HepG2 (cell line): Measurements from ENCODE around the gene CRK. TPM values are rescaled to one million over a fixed set of nuclear protein-coding genes. Genes with fewer than 3 reads are reported as not detected.

Experiments
- EP300 ChIP-seq, 3 experiments: sonication (generic) in 1 of 3; formaldehyde crosslinking in 1 of 3; IDR thresholded peaks; 2 replicates each; pipeline versions ENCODE4 v1.5.1 to v1.6.1; 2011 to 2020; ENCODE audit warnings: low read depth in 2 of 3, low read length in 2 of 3, borderline replicate concordance in 1 of 3, improper control_type of control experiment in 1 of 3, mild to moderate bottlenecking in 1 of 3, missing genetic modification reagents in 1 of 3, moderate library complexity in 1 of 3
- IKZF5 ChIP-seq: IDR thresholded peaks from 2 replicates; pipeline ENCODE4 v1.6.1; 2018; ENCODE audit warnings: missing genetic modification reagents, mild to moderate bottlenecking, missing compliant biosample characterization
- KIAA2018 ChIP-seq: sonication (generic); formaldehyde crosslinking; IDR thresholded peaks from 2 replicates; pipeline ENCODE4 v1.5.0; 2020; ENCODE audit warnings: mild to moderate bottlenecking, missing genetic modification reagents, borderline replicate concordance
- TFAP4 ChIP-seq: sonication (generic); IDR thresholded peaks from 2 replicates; pipeline ENCODE4 v1.6.1; 2016; ENCODE audit warnings: low read depth, borderline replicate concordance
- TFDP1 ChIP-seq: IDR thresholded peaks from 2 replicates; pipeline ENCODE4 v1.6.1; 2016; ENCODE audit warnings: missing compliant biosample characterization, missing genetic modification reagents, borderline replicate concordance
- TRAFD1 ChIP-seq: sonication (generic); formaldehyde crosslinking; IDR thresholded peaks from 2 replicates; pipeline ENCODE4 v1.5.1; 2020; ENCODE audit warnings: missing genetic modification reagents, mild to moderate bottlenecking, borderline replicate concordance
- ZNF678 ChIP-seq: sonication (generic); formaldehyde crosslinking; IDR thresholded peaks from 2 replicates; pipeline ENCODE4 v1.4.0; 2020; ENCODE audit warnings: mild to moderate bottlenecking, missing genetic modification reagents
- ZNF788 ChIP-seq: sonication (generic); formaldehyde crosslinking; IDR thresholded peaks from 2 replicates; pipeline ENCODE4 v1.5.0; 2020; ENCODE audit warnings: mild to moderate bottlenecking, missing genetic modification reagents, borderline replicate concordance
- ZNF891 ChIP-seq: sonication (generic); formaldehyde crosslinking; IDR thresholded peaks from 2 replicates; pipeline ENCODE4 v1.5.0; 2020; ENCODE audit warnings: mild to moderate bottlenecking, missing genetic modification reagents
- polyA plus RNA-seq, 8 experiments: library from polyadenylated mRNA; depleted of rRNA in 3 of 8; stranded (reverse) in 7 of 8; unstranded in 1 of 8; fragments of >200 nt; fragmentation: Illumina TruSeq in 4 of 8; extraction: Trizol in 4 of 8; gene quantifications; 2 replicates each; pipeline versions ENCODE4 v1.2.1 to v1.2.3, GENCODE V29; 2011 to 2016; ENCODE audit warnings: low read depth in 4 of 8, missing spikeins in 1 of 8, mixed read lengths in 1 of 8; ENCODE audit not compliant: insufficient read depth in 1 of 8
- total RNA-seq, 5 experiments: library from RNA; depleted of rRNA; stranded (reverse); fragments of >200 nt; fragmentation: Illumina TruSeq; extraction: Trizol; gene quantifications; 2 replicates each; pipeline ENCODE4 v1.2.3, GENCODE V29; 2016; ENCODE audit warnings: low read depth in 1 of 5

The CRK gene
- total and polyA plus RNA-seq, 2 of the 13 experiments (the other 11 are each of a cell fraction or from before 2014, with no cell fraction given) = 47.4 to 54.2 TPM

- TF ChIP-seq IKZF5 (CRISPR knock-in tag) (no peak), ZNF678 (CRISPR knock-in tag) (no peak), TFDP1 (peak; percentile 11; the same call in 1 of the 2 replicates), ZNF788 (CRISPR knock-in tag) (peak; percentile 61; the same call in 1 of the 2 replicates), KIAA2018 (CRISPR knock-in tag) (0 out of 2 replicates have a peak, but pooled peaks have one; percentile 12), TRAFD1 (CRISPR knock-in tag) (no peak), EP300 (IDR thresholded peaks at IDR 0.05; ENCODE audit: low read depth in 2 of 2, low read length in 2 of 2) (0 out of 4 replicates have a peak, but pooled peaks of 1 of the 2 experiments have one; percentile 33), EP300 (CRISPR knock-in tag; IDR thresholded peaks at IDR 0.05; ENCODE audit: borderline replicate concordance) (0 out of 2 replicates have a peak, but pooled peaks have one; percentile 14), TFAP4 (peak; percentile 81; the same call in 1 of the 2 replicates), ZNF891 (CRISPR knock-in tag) (peak; percentile 89)
Measured at GRCh38 chr17:1490643-1491442, 34.8 kb upstream of the CRK start (continued).
